HG02943 (cell line): Measurements from ENCODE around the gene KCNG2.

Experiments
- ATAC-seq: cut with Tn5 transposase; IDR thresholded peaks from one replicate; pipeline ENCODE4 v1.9.1; 2021; ENCODE audit warnings: mild to moderate bottlenecking, low read depth, moderate library complexity; ENCODE audit not compliant: unreplicated experiment

Gene KCNG2

DNA sequence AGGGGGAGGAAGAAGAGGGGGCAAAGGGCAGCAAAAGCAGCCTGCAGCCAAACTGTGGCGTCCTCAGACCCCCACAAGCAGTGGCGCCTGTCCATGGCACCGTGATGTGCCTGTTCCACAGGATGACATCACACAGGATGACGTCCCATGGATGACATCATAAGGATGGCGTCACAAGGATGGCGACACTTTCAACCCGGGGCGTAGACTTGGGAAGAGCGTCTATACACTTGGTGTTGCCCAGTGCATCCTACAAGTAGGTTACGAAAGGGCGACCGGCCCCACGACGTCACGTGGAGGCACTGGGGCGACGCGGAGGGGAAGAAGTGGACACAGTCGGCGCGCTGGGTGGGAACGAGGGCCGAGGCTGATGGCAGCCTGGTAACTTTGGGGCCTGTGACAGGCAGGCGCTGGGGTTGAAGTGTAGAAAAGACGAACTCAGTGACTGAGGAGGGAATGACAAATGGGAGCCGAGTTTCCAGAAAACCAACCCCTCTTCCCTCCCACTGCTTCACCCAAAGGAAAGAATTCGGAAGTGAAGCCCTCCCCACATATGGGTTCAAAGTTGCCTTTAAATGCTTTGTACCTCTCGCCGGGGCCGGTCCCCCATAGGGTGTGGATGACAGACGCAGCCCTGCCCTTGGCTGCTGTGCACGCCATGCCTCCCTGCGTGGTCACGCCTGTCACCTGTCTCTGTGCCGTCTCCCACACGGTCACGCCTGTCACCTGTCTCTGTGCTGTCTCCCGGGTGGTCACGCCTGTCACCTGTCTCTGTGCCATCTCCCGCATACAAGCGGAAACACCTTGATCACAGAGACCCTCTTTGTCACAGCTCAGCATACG, 13.4 kb upstream of the KCNG2 start:
- no peak for ATAC-seq

- ATAC-seq: no peak
These were observed 12.6 kb upstream of the KCNG2 start for GRCh38 chr18:79784965-79785770.

DNA sequence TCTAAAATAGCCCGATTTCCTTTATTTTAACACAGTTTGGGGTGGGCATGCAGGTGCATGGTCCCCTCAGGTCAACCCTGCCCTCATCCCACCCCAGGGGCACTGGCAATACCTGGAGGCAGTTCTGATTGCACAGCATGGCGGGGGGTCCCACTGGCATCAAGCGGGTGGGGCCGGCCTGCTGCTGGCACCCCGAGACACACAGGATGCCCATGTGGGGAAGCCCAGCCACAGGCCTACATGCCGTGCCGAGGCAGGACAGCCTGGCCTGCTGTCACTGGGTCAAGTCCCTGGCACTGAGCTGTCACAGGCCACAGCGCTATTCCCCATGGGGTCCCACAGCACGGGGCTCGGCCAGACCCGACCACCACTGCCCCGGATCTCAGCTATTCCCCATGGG, 11.9 kb upstream of the KCNG2 start:
- ATAC-seq: no peak

DNA sequence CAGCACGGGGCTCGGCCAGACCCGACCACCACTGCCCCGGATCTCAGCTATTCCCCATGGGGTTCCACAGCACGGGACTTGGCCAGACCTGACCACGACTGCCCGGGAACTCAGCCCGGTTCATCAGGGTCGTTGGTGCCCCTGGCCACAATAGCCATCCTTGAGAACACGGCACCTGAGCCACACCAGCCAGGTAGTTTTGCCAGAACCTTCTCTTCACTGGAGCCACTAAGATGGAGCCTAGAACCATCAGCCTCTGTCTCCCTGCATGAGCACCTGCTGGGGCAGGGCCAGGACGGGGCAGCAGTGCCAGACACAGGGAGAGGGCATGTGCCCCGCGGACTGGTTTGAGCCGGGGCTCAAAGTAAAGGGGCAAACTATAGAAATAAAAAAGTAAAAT, 11.4 kb upstream of the KCNG2 start:
- ATAC-seq: no peak

GRCh38 chr18:79786786-79787526, 10.8 kb upstream of the KCNG2 start:
- ATAC-seq: no peak

- no peak for ATAC-seq
These were observed 10.2 kb upstream of the KCNG2 start for GRCh38 chr18:79787527-79787864.

DNA sequence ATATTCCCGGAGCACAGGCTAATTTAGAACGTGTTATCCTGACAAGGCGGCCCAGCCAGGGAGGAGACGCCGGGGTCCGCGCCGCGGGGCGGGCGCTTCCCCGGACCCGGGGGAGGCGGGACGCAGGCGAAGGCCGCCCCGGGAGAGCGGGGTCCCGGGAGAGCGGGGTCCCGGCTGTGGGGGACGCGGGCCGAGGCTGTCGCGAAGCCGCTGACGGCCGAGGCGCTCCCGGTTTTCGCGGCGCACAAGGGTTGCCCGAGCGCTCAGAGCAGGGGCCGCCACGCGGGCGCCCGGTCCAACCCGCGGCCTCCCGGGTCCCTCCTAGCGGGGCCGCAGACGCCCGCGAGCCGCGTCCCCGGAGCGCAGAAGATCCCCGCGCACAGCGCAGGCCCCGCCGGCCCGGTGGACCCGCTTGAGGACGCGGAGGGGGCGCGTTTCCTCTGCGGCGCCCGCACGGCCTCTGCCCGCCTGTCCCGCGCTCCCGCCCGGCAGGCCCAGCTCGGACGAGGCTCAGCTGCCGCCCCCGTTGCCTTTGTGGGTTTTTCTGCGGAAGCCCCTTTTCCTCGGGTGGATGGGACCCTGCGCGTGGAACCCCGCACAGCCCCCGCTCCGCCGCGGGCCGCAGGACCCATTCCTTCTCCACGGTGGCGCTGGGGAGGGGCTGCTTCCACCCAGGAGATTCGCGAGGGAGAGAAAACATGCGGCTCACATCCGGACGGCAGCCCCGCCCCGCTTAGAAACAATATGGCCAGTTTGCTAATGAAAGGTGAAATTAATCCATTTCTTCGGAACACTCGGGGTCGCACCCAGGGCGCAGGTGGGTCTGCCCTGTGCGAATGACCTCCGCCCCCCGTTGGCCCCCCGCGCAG, 9.6 kb upstream of the KCNG2 start:
- ATAC-seq: no peak

DNA sequence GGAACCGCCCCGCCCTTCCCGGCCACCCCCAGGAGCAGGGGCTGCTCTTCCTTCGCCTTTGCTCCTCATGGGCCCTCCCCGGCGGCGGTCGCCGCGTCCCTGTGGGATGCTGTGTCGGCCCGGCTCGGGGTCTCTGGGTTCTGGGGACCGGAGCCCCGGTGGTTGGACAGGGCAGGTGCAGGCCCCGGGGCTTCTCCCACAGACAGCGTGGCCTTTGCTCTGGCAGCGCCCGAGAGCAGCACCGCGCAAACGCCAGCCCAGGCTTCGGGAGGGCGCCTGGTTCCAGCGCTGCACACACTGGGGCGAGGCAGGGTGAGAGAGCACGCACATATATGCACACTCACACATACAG, 9.0 kb upstream of the KCNG2 start:
- ATAC-seq: no peak

DNA sequence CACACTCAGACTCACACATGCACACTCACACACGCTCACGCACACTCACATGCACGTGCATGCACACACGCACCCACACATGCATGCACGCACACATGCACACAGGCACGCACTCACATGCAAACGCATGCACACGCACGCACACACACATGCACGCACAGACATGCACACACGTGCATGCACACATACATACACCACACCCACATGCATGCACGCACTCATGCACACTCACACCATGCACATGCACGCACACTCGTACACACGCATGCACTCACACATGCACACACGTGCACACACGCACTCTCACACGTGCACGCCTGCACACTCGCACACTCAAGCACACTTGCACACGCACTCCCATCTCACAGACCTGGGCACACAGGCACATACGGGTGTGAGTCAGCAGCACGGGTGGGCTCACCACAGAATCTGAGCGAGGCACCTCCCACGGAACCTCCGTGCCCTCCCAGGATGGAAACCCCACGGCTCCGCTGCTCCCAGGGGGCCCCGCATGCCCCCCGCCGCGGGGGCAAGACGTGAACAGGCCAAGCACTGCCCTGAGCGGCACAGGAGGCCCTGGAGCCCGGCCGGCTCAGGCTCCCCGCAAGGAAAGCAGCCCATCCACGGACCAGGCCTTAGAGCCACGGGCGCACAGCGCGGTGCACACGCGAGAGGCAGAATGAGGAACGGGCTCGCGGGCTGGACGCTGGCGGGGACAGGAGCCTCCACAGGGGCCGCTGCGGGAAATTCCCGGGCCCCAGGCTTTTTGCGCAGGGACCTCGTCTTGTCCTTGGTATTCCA, 8.4 kb upstream of the KCNG2 start:
- no peak for ATAC-seq

GRCh38 chr18:79789901-79790890, 7.5 kb upstream of the KCNG2 start:
- no peak for ATAC-seq

DNA sequence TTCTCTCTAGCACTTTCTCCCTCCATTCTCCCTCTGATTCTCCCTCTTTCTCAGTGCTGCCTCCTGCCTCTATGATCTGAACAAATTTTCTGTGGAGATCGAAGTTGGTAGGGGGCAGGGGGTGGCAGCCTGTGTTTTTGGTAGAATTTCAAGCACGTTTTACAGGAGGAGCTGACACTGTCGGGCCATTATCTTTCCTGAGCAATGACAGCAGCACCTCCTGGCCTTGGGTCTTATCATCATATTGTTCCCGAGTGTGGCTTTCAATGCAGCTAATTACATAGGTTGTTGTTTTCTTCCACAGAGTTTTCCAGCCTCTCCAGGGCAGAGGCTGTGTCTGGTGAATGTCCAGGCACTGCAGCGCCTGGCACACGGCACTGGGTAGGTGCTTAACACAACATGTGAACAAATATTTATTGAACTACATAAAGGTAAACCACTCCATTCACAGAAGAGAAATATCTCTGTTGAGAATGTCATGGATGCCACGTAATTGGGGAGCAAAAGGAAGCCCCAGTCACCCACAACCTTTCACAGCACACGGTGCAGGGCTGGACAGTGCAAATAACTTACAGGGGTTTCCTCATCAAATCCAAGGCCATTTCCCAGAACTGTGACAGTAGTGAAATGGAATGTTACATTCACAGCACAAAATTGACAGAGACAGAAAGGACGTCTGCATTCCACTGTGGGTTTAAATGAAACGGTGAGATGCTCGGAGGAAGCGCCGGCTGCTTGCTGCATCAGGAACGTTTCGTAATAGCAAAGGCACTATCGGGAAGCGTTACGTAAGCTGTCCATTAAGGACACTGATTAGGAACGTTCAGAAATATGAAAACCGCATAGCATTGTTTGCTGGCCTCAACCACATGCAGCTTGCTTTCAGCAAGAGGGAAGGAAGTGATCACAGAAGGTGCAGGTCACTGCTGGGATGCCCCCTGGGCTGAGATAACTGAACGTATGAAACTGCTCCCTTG, 6.5 kb upstream of the KCNG2 start:
- no peak for ATAC-seq

DNA sequence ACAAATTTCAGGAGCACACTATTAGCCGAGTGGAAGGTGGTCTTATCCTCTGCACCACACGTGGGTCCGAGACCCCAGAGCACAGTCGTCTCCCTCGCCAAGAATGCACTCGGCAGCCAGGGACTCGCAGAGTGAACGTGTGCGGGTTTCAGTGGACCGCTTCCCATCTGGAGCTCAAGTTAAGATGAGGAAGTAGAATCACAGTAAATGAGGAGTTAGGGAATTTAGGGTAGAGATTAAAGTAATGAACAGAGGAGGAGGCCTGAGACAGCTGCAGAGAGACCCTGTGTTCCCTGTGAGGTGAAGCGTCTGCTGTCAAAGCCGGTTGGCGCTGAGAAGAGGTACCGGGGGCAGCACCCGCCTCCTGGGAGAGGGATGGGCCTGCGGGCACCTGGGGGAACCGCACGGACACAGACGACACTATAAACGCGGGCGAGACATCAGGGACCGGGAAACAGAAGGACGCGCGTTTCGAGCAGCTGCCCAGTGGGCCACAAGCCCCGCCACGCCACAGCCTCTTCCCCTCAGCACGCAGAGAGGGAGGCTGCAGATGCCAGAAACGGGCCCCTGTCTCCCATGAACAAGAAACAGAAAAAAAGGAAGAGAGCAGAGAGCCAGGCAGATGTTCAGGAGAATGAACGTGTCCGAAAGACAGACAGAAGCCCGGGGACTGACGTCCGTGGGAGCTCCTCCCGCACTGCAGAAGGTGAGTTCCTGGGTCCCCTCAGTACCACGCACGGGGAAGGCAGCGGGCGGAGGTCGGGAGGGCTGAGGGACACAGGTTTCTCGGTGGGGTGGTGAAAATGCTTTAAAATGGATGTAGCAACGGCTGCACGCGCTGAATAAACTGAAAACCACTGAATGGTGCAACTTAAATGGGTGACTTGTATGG, 5.4 kb upstream of the KCNG2 start:
- no peak for ATAC-seq

GRCh38 chr18:79792988-79793355, 4.8 kb upstream of the KCNG2 start:
- no peak for ATAC-seq

DNA sequence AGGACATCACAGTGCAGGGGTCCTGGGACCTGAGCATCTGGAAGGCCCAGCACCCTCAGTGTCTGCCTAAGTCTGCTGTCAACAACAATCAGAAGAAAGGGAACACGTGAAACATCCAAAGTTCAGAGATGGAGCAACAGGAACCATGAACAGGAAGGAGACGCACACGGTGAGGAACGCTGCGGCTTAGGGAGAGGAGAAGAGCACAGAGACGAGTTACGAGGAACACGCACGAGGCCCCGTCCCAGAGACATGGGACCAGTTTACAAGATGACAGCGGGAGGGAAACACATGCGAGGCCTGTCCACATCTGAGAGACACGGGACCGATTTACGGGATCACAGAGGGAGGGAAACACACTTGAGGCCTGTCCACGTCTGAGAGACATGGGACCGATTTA, 2.9 kb upstream of the KCNG2 start:
- ATAC-seq: no peak

GRCh38 chr18:79795446-79795845, 2.3 kb upstream of the KCNG2 start:
- ATAC-seq: no peak

DNA sequence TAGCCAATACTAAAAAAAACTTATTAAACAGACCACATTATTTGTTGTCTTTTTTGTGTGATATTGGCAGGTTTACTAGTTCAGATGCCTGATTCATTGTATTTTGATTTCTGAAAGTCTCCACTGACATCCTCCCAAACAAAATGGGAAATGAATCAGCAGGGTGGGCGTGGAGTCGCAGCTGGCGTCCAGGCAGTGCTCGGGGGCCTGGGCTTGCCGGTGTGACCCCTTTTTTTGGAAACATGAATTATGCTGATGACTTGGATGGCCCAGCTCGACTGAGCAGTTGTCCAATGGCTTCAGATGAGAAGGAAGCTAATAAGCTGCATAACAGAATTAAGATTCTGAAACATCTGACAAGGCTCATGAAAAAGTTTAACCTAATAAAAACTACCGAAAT, 1.7 kb upstream of the KCNG2 start:
- ATAC-seq: no peak
